Measurements from ENCODE around the gene UPK2. TPM values are rescaled to one million over a fixed set of nuclear protein-coding genes. Genes with fewer than 3 reads are reported as not detected.

Gene UPK2
- total and polyA plus RNA-seq, 2 experiments from 2014 or later: 0.28 TPM; not detected in 1

DNA sequence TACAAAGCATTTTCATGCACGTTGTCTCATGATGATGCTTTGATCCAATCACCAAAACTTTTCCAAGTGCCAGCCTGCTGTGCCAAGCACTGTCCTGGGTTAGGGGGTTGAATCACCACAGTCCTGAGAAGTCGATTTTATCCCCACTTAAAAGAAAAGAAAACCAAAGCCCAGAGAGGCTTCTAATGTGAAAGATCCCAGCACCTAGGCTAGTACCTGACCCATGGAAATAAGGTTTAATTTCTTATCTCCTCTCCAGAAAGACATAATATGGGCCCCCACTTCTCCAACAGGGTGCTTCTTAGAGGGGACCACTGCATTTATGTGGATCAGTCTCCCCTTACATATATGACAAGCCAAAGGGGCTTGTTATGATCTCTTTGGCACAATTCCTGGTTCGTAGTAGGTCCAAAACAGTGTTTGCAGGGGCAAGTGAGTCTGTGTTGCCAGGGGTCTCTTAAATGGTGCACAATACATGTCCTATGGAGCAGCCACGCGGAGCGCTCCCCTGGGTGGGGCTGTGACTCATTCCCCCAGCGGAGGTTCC is 28.5 kb upstream of the UPK2 start:
- no peaks in the 10 kb centered on the region for H3K9me3 ChIP-seq (ENCODE audit: low read depth)
- no peaks in the 10 kb centered on the region for H4K20me1 ChIP-seq (ENCODE audit: insufficient read depth)
- H2AFZ ChIP-seq: peak overlapping the region; percentile 47; the same call in 1 of the 2 replicates
- TF ChIP-seq EZH2 (IDR thresholded peaks at IDR 0.05; ENCODE audit: insufficient read depth, poor library complexity, severe bottlenecking) (no peak), EZH2phosphoT487 (IDR thresholded peaks at IDR 0.05; ENCODE audit: insufficient read depth, low read depth) (no peak)
- H3K9ac ChIP-seq: peak overlapping the region; percentile 65
- peaks cover 17% of the 10 kb centered on the region; the same call in 1 of the 2 replicates for H3F3A ChIP-seq (ENCODE audit: insufficient read depth)
- peak overlapping the region; percentile 82 for H3K4me3 ChIP-seq
- peak overlapping the region; percentile 89 for H3K4me2 ChIP-seq (ENCODE audit: unreplicated experiment)
- H3K79me2 ChIP-seq (ENCODE audit: insufficient read depth): peaks cover 41% of the 10 kb centered on the region
- no peaks in the 10 kb centered on the region for H3K9me2 ChIP-seq (ENCODE audit: insufficient read depth)
- H3K4me1 ChIP-seq (ENCODE audit: insufficient read depth): peaks cover 13% of the 10 kb centered on the region; the same call in 1 of the 2 replicates
- no peaks in the 10 kb centered on the region for H3K36me3 ChIP-seq (ENCODE audit: low read depth)
- peak overlapping the region; percentile 65 for H3K27ac ChIP-seq
- in situ Hi-C loops (cut with MboI): no loop called here
- peak; percentile 15 for DNase-seq
- 6 to 7% methylated on average over 7 of the region's 7 CpGs for WGBS, 2 experiments (ENCODE audit: low coverage in 1 of 2, low lambda C conversion rate in 2 of 2, missing lambda C conversion rate in 2 of 2)
- no peaks in the 10 kb centered on the region for H3K27me3 ChIP-seq (replicated peaks; ENCODE audit: insufficient read depth)

DNA sequence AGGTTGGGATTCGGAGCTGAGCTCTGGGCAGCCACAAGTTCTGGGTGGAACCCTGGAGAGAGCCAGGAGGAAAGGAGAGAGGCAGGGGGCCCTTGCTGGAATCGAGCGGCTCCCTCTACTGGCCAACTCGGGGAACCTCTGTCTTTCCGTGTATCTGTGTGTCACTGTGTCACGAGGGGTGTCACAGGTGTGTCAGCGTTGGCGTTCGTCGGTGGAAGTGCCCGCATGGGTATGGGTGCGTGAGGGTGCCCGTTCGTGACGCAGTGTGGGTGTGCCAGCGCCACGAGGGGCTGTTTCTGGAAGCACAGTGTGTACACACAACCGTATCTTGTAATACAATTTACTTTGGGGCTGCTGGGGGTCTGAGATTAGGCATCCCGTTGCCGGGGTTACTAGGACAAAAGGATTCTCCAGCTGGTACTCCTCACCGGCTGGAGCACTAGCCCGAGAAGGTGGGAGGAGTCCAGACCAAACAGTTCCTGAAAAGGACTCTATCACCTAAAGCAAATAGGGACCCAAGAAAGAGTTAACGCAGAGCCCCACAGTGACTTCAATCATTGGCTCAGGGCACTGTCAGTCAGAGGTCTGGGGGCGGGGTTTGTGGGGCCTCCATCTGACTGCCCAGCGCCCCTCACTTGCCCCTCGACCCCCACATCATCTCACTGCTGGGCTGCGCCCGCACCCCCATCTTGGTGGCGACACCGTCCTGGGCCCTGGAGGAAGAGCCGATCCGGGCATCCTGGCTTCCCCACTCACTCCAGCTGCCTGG is 27.8 kb upstream of the UPK2 start:
- Histone ChIP-seq H3K4me1 (ENCODE audit: insufficient read depth) (peaks cover 13% of the 10 kb centered on the region; the same call in 1 of the 2 replicates), H3K36me3 (ENCODE audit: low read depth) (no peaks in the 10 kb centered on the region), H2AFZ (peak overlapping the region; percentile 82), H4K20me1 (ENCODE audit: insufficient read depth) (no peaks in the 10 kb centered on the region), H3K9ac (peak overlapping the region; percentile 68), H3K4me2 (ENCODE audit: unreplicated experiment) (peak overlapping the region; percentile 89), H3K27me3 (replicated peaks; ENCODE audit: insufficient read depth) (no peaks in the 10 kb centered on the region), H3K27ac (peak overlapping the region; percentile 65), H3F3A (ENCODE audit: insufficient read depth) (peaks cover 11% of the 10 kb centered on the region; the same call in 1 of the 2 replicates), H3K9me2 (ENCODE audit: insufficient read depth) (no peaks in the 10 kb centered on the region), H3K4me3 (peak overlapping the region; percentile 82), H3K9me3 (ENCODE audit: low read depth) (no peaks in the 10 kb centered on the region), H3K79me2 (ENCODE audit: insufficient read depth) (peaks cover 34% of the 10 kb centered on the region)
- WGBS, 2 experiments (ENCODE audit: low coverage in 1 of 2, low lambda C conversion rate in 2 of 2, missing lambda C conversion rate in 2 of 2): 1 to 2% methylated on average over 26 to 31 of the region's 32 CpGs
- DNase-seq: peak; percentile 98
- no peak for TF ChIP-seq EZH2 (IDR thresholded peaks at IDR 0.05; ENCODE audit: insufficient read depth, poor library complexity, severe bottlenecking)
- no peak for TF ChIP-seq EZH2phosphoT487 (IDR thresholded peaks at IDR 0.05; ENCODE audit: insufficient read depth, low read depth)
- in situ Hi-C loops (cut with MboI): no loop called here

DNA sequence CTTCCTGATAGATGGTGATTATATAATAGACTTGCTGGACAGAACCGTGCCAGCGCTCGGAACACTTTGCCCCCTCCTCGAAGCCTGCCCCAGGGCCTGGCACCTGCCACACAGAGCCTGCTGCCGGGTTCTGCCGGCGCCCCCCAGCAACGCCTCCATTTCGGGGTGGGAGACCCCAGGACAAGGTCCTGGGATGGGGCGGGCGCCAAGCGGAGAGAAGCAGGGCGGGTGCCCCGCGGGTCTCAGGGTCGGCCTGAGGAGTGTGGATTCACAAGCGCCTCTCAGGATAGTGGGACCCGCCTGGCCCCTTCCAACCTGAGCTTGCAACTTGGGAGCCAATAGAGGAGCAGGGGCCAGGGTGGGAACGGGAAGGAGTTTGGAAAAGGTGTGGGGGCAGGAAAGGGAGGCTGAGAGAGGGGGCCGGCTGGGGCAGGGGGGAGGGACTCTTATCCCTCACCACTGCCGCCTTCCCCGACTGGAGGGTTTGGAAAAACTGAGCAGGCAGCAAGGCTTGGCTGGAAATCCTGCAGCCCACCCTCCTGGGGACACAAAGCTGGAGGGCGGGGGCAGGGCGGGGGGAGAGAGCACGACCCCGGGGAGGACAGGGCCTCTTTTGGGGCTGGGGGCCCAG is 27.1 kb upstream of the UPK2 start:
- peak overlapping the region; percentile 89 for H3K4me2 ChIP-seq (ENCODE audit: unreplicated experiment)
- peak overlapping the region; percentile 82 for H2AFZ ChIP-seq
- H3F3A ChIP-seq (ENCODE audit: insufficient read depth): peaks cover 10% of the 10 kb centered on the region; the same call in 1 of the 2 replicates
- peak; percentile 79 for DNase-seq
- no peaks in the 10 kb centered on the region for H4K20me1 ChIP-seq (ENCODE audit: insufficient read depth)
- in situ Hi-C loops (cut with MboI): no loop called here
- peak overlapping the region; percentile 68 for H3K9ac ChIP-seq
- H3K4me1 ChIP-seq (ENCODE audit: insufficient read depth): peaks cover 13% of the 10 kb centered on the region; the same call in 1 of the 2 replicates
- no peaks in the 10 kb centered on the region for H3K36me3 ChIP-seq (ENCODE audit: low read depth)
- H3K9me3 ChIP-seq (ENCODE audit: low read depth): no peaks in the 10 kb centered on the region
- peaks cover 27% of the 10 kb centered on the region for H3K79me2 ChIP-seq (ENCODE audit: insufficient read depth)
- peak overlapping the region; percentile 82 for H3K4me3 ChIP-seq
- H3K27ac ChIP-seq: peak overlapping the region; percentile 60
- H3K9me2 ChIP-seq (ENCODE audit: insufficient read depth): no peaks in the 10 kb centered on the region
- no peak for TF ChIP-seq EZH2phosphoT487 (IDR thresholded peaks at IDR 0.05; ENCODE audit: insufficient read depth, low read depth)
- TF ChIP-seq EZH2 (IDR thresholded peaks at IDR 0.05; ENCODE audit: insufficient read depth, poor library complexity, severe bottlenecking): no peak
- H3K27me3 ChIP-seq (replicated peaks; ENCODE audit: insufficient read depth): no peaks in the 10 kb centered on the region
- 1% methylated on average over 15 to 26 of the region's 26 CpGs for WGBS, 2 experiments (ENCODE audit: low coverage in 1 of 2, low lambda C conversion rate in 2 of 2, missing lambda C conversion rate in 2 of 2)

DNA sequence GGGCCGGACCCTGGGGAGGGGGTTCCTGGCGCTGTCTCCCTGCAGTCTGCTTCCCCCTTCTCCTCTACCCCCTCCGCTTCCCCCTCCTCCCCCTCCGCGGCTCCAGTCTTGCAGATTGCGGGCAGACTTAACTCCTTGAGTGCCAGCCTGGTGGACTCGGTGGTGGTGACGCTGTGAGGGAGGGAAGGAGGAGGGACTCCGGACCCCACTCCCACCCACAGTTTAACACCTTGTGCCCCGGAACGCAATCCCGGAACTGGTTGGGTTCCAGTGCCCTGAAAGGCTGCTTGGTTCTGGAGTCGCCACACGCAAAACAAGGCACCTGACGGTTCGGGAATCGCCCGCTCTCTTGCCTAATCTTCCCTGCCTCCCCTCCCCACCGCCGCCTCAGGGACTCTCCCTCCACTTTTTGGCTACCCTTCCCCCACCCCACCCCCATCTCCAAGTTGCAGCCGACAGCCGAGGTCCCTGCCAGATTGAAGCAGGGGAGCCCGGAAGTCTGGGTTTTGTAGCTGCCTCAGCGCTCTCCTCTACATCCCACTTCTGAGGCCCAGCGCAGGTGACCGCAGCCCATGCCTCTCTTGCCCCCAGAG is 26.5 kb upstream of the UPK2 start:
- Histone ChIP-seq H4K20me1 (ENCODE audit: insufficient read depth) (no peaks in the 10 kb centered on the region), H3K4me2 (ENCODE audit: unreplicated experiment) (peak overlapping the region; percentile 89), H3K9ac (peak overlapping the region; percentile 68), H3F3A (ENCODE audit: insufficient read depth) (0 out of 2 replicates have a peak, but pooled peaks cover 6% of the 10 kb centered on the region), H3K4me3 (peak overlapping the region; percentile 82), H3K9me2 (ENCODE audit: insufficient read depth) (no peaks in the 10 kb centered on the region), H3K27ac (peak overlapping the region; percentile 60), H3K79me2 (ENCODE audit: insufficient read depth) (peaks cover 21% of the 10 kb centered on the region), H2AFZ (peak overlapping the region; percentile 82), H3K9me3 (ENCODE audit: low read depth) (no peaks in the 10 kb centered on the region), H3K27me3 (replicated peaks; ENCODE audit: insufficient read depth) (no peaks in the 10 kb centered on the region), H3K4me1 (ENCODE audit: insufficient read depth) (peaks cover 13% of the 10 kb centered on the region; the same call in 1 of the 2 replicates), H3K36me3 (ENCODE audit: low read depth) (no peaks in the 10 kb centered on the region)
- 1 to 3% methylated on average over 13 to 24 of the region's 26 CpGs for WGBS, 2 experiments (ENCODE audit: low coverage in 1 of 2, low lambda C conversion rate in 2 of 2, missing lambda C conversion rate in 2 of 2)
- in situ Hi-C loops (cut with MboI): no loop called here
- peak; percentile 84 for DNase-seq
- no peak for TF ChIP-seq EZH2 (IDR thresholded peaks at IDR 0.05; ENCODE audit: insufficient read depth, poor library complexity, severe bottlenecking)
- no peak for TF ChIP-seq EZH2phosphoT487 (IDR thresholded peaks at IDR 0.05; ENCODE audit: insufficient read depth, low read depth)
